ENCODE results near the gene TBC1D17.

DNA sequence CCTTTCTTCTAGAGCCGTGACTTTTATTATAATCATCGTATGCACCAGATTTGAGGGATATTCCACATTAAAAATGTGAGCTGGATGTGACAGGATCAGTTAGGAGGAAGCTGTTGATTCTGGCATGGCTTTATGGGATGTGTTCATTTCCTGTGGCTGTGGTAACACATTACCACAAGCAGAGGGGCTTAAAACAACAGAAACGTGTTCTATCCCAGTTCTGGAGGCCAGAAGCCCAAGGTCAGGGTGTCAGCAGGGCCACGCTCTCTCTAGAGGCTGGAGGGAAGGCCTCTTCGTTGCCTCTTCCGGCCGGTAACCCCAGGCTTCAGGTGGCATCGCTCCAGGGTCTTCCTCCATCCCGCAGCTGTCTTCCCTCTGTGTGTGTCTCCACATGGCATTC is 44.9 kb upstream of the TBC1D17 start:
- no peak for TF ChIP-seq ZFX (IDR thresholded peaks at IDR 0.05)
- TF ChIP-seq, protein P1, sequence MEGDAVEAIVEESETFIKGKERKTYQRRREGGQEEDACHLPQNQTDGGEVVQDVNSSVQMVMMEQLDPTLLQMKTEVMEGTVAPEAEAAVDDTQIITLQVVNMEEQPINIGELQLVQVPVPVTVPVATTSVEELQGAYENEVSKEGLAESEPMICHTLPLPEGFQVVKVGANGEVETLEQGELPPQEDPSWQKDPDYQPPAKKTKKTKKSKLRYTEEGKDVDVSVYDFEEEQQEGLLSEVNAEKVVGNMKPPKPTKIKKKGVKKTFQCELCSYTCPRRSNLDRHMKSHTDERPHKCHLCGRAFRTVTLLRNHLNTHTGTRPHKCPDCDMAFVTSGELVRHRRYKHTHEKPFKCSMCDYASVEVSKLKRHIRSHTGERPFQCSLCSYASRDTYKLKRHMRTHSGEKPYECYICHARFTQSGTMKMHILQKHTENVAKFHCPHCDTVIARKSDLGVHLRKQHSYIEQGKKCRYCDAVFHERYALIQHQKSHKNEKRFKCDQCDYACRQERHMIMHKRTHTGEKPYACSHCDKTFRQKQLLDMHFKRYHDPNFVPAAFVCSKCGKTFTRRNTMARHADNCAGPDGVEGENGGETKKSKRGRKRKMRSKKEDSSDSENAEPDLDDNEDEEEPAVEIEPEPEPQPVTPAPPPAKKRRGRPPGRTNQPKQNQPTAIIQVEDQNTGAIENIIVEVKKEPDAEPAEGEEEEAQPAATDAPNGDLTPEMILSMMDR (conservative IDR thresholded peaks at IDR 0.05), result no peak

All from C4-2B (cell line).